ENCODE results near the gene RRP12.
A peak's percentile ranks its signal among the peaks of the same experiment; 100 is the strongest.
"Not testable (repeated sequence)": the region's sequence is repeated elsewhere in the genome, so short reads cannot be mapped to it uniquely, and the experiment has no call there.

The RRP12 gene

DNA sequence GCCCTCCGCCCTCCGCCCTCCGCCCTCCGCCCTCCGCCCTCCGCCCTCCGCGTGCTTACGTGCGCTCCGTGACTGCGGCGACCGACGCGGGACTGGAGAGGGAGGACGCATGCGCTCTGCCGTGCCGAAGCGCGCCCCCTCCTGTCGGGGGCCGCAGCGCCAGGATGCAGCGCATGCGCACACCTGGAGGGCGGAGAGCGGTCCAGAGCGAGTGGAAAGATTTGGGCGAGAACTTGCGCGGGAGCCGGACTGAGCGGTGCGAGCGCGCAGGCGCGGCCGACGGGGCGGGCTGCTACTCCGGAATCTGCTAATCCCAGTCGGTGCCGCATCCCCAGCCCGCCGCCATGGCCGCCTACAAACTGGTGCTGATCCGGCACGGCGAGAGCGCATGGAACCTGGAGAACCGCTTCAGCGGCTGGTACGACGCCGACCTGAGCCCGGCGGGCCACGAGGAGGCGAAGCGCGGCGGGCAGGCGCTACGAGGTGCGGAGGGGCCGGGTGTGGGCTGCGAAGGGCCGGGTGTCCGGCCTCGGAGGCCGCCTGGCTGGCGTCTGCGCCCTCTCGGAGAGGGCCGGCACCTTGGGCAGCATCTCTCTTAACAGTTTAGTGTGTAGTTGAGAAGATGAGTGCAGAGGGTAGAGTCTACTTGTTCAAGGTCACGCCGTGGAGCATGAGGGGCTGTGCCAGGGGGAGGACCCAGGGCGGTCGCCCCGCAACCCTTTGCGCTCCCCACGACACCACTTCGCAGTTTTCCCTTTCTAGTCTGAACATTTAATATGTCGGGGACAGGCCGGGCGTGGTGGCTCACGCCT lies 25.0 kb upstream of the RRP12 start, which contains the start of gene PGAM1:
PGAM1 (plus strand) TSS at position 228 of the 812 bp plus-strand sequence; CDS start at position 345, 117 bp downstream.
- Mint-ChIP-seq H3K4me1 (peaks cover 30% of the 10 kb centered on the region), H3K4me3 (peak within 1 kb of the TSS; percentile 85), H3K27me3 (no peaks in the 10 kb centered on the region), H3K27ac (peak within 1 kb of the TSS; percentile 92), H3K9me3 (no peaks in the 10 kb centered on the region), H3K36me3 (no peaks in the 10 kb centered on the region)
- peak; percentile 96 for ATAC-seq

DNA sequence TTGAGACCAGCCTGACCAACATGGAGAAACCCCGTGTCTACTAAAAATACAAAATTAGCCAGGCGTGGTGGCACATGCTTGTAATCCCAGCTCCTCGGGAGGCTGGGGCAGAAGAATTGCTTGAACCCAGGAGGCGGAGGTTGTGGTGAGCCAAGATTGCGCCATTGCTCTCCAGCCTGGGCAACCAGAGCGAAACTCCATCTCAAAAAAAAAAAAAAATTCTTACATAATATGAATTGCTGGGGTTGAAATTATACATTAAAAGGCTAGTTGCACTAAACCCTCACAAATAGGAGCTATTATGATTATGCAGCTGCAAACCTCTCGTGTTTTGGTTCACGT lies 22.6 kb upstream of the RRP12 start:
- not testable (repeated sequence) for H3K36me3 Mint-ChIP-seq, H3K9me3 Mint-ChIP-seq, ATAC-seq, H3K27me3 Mint-ChIP-seq, H3K4me3 Mint-ChIP-seq
- Mint-ChIP-seq H3K27ac (peak overlapping the region; percentile 81), H3K4me1 (peaks cover 35% of the 10 kb centered on the region)

DNA sequence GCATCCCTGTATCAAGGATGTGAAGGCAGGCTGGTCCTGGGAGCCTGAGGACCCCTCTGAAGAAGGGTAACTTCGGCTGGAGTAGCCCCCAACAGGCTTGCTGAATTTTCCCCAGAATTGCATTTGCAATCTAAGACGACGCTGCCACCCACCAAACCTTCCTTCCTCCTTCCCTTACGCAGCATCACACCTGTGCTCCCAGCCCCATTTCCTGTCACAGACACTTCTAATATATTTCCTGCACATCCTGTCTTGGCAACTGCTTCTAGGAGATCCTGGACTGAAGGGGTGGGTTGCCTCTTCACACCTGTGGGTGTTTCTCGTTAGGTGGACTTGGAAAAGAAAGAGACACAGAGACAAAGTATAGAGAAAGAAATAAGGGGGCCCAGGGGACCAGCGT lies 15.4 kb upstream of the RRP12 start:
- Mint-ChIP-seq H3K9me3 (no peaks in the 10 kb centered on the region), H3K27me3 (no peaks in the 10 kb centered on the region), H3K4me3 (no peak overlapping the region), H3K36me3 (no peaks in the 10 kb centered on the region), H3K4me1 (peaks cover 40% of the 10 kb centered on the region), H3K27ac (peak overlapping the region; percentile 31)
- ATAC-seq = no peak

DNA sequence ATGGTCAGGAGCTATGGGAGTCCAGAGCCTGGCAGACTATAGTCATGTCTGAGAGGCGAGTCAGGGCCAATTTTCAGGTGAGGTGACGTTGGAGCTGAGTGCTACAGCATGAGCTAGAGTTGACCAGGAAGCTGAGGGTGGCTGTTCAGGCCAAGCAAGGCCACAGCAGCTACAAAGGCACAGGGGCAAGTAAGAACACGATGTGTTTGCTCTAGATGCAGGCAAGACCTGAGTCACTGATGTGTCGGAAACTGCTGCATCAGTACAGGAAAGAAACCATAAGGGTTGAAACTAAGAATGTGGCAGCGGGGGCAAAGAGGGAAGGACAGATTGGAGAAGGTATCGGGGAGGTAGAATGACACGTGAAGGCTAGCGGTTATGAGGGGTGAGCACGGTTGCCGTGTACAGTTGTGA lies 11.8 kb upstream of the RRP12 start:
- no peaks in the 10 kb centered on the region for H3K9me3 Mint-ChIP-seq
- H3K4me1 Mint-ChIP-seq = peaks cover 21% of the 10 kb centered on the region
- no peaks in the 10 kb centered on the region for H3K36me3 Mint-ChIP-seq
- no peak overlapping the region for H3K27ac Mint-ChIP-seq
- no peaks in the 10 kb centered on the region for H3K27me3 Mint-ChIP-seq
- ATAC-seq = no peak
- H3K4me3 Mint-ChIP-seq = no peak overlapping the region

DNA sequence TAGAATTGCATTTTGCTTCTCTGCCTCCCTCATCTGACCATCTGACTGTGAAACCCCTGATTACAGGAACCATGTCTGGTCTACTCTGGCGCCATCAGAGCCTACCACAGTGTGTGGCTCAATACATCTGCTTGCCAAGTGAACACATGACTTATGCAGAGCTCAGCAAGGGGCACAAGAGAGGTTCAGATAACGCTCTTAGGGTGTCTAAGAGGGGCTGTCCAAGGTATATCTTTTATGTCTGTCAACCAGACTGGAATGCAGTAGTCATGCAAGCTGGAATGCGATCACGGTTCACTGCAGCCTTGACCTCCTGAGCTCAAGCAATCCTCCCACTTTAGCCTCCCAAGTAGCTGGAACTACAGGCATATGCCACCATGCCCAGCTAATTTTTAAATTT lies 10.3 kb upstream of the RRP12 start:
- no peak for ATAC-seq
- no peaks in the 10 kb centered on the region for H3K36me3 Mint-ChIP-seq
- no peaks in the 10 kb centered on the region for H3K9me3 Mint-ChIP-seq
- H3K4me3 Mint-ChIP-seq = no peak overlapping the region
- no peaks in the 10 kb centered on the region for H3K27me3 Mint-ChIP-seq
- H3K4me1 Mint-ChIP-seq = peaks cover 15% of the 10 kb centered on the region
- H3K27ac Mint-ChIP-seq = no peak overlapping the region

DNA sequence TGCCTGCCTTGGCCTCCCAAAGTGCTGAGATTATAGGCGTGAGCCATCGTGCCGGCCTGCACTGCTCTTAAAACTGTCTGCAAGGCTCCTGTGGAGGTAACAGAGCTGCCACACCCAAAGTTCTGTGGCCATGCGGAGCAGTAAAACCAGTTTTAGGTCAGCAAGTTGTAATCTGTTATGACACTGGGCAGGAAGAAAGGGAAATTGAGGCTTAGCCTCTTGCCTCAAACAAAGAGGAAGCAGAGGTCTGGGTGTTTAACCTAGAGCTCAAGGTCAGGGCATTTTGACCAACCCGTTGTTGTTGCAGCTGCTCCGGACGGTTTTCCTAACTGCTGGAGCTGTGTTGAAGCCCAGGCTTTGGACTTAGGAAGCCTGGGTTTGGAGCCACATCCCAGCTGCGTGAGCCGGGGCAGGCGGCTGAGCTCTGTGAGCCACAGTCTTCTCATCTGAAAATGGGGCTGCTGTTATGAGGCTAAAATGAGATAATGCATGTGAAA lies 7.4 kb upstream of the RRP12 start:
- no peak for ATAC-seq
- Mint-ChIP-seq H3K4me1 (peaks cover 11% of the 10 kb centered on the region), H3K9me3 (no peaks in the 10 kb centered on the region), H3K27me3 (no peaks in the 10 kb centered on the region), H3K27ac (no peak overlapping the region), H3K4me3 (no peak overlapping the region), H3K36me3 (no peaks in the 10 kb centered on the region)

DNA sequence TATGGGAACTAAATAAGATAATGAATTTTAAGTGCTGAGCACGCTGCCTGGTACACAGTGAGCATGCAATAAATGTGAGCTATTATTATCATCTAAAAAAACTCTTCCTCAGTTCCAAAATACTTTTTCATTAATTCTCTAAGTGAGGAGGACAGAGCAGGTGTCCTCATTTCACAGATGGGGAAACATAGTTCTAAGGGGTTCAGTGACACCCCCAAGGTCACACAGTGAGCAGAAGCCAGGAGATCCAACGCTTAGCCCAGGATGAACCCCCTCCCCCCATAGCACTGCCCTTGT lies 6.8 kb upstream of the RRP12 start:
- H3K27ac Mint-ChIP-seq = no peak overlapping the region

DNA sequence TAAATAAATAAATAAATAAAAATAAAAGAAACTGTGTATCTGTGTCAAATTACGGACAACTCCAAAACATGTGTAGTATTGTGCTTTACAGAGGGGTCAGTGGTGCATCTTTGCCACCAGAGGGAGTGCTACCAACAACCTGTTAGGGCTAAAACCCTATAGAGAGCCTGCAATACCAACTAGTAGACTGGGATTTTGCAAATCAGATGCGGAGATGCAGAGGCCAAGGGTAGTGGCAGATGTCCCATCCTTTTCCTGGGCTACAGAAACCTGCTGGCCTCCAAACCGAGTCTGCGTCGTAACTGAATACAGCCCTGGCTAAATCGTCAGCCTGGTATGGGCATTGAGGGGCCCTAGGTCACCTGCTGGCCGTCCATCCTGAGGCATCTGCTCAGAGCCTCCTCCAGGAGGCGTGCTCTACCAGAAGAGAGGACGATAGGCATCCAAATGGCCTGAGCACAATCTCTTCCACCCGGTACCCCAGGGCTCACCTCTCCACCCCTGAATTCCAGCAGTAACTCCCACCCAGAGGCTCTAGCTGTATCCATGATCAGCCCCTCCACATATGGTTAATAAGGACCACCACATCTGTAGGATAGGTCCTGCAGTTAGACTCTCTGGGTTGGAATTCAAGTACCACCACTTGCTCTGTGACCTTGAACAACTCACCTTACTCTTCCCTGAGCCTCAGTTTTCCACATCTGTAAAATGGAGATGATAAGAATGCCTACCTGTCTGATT lies 6.2 kb upstream of the RRP12 start:
- Mint-ChIP-seq H3K9me3 (no peaks in the 10 kb centered on the region), H3K27me3 (no peaks in the 10 kb centered on the region), H3K4me1 (peaks cover 10% of the 10 kb centered on the region), H3K36me3 (no peaks in the 10 kb centered on the region), H3K27ac (no peak overlapping the region), H3K4me3 (peak overlapping the region; percentile 41)
- ATAC-seq = peak; percentile 98

More for the DNA sequence above, 6.8 kb upstream of the RRP12 start:
- Mint-ChIP-seq H3K27me3 (no peaks in the 10 kb centered on the region), H3K4me3 (no peak overlapping the region), H3K9me3 (no peaks in the 10 kb centered on the region), H3K4me1 (peaks cover 10% of the 10 kb centered on the region), H3K36me3 (no peaks in the 10 kb centered on the region)
- ATAC-seq = no peak

DNA sequence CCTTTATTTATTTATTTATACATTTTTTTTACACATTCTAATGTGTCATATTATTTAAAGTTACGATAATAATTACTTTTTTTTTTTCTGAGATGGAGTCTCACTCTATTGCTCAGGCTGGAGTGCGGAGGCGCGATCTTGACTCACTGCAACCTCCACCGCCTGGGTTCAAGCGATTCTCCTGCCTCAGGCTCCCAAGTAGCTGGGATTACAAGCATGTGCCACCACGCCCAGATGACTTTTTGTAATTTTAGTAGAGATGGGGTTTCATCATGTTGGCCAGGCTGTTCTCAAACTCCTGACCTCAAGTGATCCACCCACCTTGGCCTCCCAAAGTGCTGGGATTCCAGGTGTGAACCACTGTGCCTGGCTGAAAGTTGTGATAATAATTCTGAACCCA lies 5.3 kb upstream of the RRP12 start:
- not testable (repeated sequence) for H3K27me3 Mint-ChIP-seq, H3K27ac Mint-ChIP-seq, H3K9me3 Mint-ChIP-seq, H3K4me3 Mint-ChIP-seq, ATAC-seq, H3K36me3 Mint-ChIP-seq
- H3K4me1 Mint-ChIP-seq = peaks cover 12% of the 10 kb centered on the region

DNA sequence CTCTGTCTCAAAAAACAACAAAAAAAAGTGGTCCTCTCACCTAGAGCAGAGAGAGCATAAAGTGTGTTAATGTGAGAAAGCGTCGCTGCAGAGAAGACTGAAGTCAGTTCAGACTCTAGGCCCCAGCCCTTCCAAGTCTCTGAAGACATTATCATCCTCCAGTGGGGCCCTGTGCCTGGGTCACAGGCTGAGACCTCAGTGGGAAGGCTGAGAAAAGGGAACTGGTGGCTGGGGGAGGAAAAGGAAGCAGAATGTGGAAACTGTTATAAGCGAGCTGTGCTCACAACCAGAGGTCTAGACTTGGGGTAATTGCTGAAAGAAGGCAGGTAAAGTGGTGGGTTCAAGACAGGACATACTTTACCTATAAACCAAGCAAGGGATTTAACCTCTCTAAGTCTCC lies 4.9 kb upstream of the RRP12 start:
- Mint-ChIP-seq H3K27ac (no peak overlapping the region), H3K9me3 (no peaks in the 10 kb centered on the region), H3K4me3 (no peak overlapping the region), H3K4me1 (peaks cover 16% of the 10 kb centered on the region), H3K27me3 (no peaks in the 10 kb centered on the region), H3K36me3 (no peaks in the 10 kb centered on the region)
- ATAC-seq = no peak

DNA sequence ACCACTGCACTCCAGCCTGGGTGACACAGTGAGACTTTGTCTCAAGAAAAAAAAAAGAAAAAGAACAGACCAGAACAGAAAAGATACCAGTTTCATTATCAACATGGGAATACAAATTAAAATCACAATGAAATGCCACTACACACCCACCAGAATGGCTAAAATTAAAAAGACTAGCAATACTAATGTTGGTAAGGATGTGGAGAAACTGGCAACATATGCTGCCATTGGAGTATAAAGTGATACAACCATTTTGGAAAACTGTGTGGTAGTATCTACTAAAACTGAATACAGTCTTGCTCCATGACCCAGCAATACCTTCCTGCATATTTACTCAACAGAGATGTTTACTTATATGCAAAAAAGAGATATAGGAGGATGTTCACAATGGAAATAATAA lies 2.9 kb upstream of the RRP12 start:
- H3K4me3 Mint-ChIP-seq = no peak overlapping the region
- H3K27ac Mint-ChIP-seq = no peak overlapping the region
- no peak for ATAC-seq
- H3K27me3 Mint-ChIP-seq = no peaks in the 10 kb centered on the region
- no peaks in the 10 kb centered on the region for H3K9me3 Mint-ChIP-seq
- H3K4me1 Mint-ChIP-seq = peaks cover 28% of the 10 kb centered on the region
- no peaks in the 10 kb centered on the region for H3K36me3 Mint-ChIP-seq

DNA sequence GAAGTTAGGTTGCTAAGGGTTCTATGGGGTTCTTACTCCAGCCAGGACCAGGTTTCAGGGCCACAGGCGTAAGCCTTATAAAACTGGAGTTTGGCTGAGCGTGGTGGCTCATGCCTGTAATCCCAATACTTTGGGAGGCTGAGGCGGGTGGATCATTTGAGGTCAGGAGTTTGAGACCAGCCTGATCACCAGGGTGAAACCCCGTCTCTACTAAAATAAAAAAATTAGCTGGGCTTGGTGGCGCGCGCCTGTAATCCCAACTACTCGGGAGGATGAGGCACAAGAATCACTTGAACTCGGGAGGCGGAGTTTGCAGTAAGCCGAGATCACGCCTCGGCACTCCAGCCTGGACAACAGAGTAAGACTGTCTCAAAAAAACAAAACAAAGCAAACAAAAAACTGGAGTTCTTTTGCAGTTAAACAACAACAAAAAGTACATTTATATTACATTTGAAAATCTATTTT lies 347 bp upstream of the RRP12 start:
- peak overlapping the region; percentile 98 for H3K4me3 Mint-ChIP-seq
- peak overlapping the region; percentile 96 for H3K27ac Mint-ChIP-seq
- H3K36me3 Mint-ChIP-seq = no peaks in the 10 kb centered on the region
- no peak for ATAC-seq
- H3K9me3 Mint-ChIP-seq = no peaks in the 10 kb centered on the region
- H3K27me3 Mint-ChIP-seq = no peaks in the 10 kb centered on the region
- H3K4me1 Mint-ChIP-seq = peaks cover 22% of the 10 kb centered on the region

DNA sequence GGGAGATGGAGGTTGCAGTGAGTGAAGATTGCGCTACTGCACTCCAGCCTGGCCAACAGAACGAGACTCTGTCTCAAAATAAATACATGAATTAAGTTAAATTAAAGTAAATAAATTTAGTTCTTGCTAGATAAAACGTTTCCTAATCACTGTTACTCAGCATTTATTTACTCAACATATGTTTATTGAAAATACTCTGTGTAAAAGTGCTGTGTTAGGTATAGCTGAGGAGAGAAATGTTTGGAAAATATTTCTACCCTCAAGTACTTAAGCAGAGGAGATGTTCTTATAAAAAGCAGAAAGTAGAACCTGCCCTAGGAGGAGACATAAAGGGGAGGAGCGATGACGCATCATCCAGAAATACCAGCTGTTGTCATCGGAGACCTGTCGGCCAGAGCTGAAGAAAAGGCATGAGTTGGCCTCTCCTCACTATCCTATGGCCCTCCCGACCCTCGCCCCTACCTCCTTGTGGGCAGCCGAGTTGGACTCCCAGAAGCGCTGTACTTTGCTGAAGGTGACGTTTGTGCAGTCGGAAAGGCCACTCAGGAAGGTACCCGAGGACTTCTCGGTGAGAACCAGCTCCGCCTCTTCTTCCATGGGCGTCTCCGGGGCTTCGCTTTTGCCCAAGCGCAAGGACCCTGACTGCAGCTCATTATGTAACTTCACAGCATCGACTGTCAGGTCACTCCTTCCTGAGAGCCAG lies 1.1 kb downstream of the RRP12 start:
- Mint-ChIP-seq H3K9me3 (no peaks in the 10 kb centered on the region), H3K4me1 (peaks cover 18% of the 10 kb centered on the region), H3K36me3 (peaks cover 8% of the 10 kb centered on the region), H3K4me3 (peak overlapping the region; percentile 98), H3K27ac (peak overlapping the region; percentile 96), H3K27me3 (no peaks in the 10 kb centered on the region)
- ATAC-seq = no peak

DNA sequence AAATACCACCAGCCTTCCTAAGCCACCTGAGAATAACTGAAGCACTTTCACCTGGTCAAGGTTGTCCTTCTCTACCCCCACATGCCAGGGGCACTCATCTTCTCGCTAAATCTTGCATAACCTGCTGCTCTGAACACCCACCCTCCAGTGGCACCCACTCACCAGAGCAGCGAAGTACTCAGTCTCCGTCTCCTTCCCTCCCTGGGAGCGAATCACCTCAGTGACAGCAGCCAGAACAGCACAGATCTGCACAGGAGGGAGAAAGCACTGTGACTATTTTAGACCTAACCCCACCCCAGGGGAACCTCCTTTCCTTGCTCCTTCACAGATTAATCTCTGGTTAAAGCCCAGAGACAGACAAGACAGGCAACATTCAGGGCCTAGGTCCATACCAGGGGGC lies 5.1 kb downstream of the RRP12 start:
- H3K36me3 Mint-ChIP-seq = peaks cover 21% of the 10 kb centered on the region
- no peaks in the 10 kb centered on the region for H3K9me3 Mint-ChIP-seq
- H3K27me3 Mint-ChIP-seq = no peaks in the 10 kb centered on the region
- H3K4me3 Mint-ChIP-seq = no peak overlapping the region
- H3K27ac Mint-ChIP-seq = no peak overlapping the region
- peaks cover 12% of the 10 kb centered on the region for H3K4me1 Mint-ChIP-seq
- ATAC-seq = no peak

DNA sequence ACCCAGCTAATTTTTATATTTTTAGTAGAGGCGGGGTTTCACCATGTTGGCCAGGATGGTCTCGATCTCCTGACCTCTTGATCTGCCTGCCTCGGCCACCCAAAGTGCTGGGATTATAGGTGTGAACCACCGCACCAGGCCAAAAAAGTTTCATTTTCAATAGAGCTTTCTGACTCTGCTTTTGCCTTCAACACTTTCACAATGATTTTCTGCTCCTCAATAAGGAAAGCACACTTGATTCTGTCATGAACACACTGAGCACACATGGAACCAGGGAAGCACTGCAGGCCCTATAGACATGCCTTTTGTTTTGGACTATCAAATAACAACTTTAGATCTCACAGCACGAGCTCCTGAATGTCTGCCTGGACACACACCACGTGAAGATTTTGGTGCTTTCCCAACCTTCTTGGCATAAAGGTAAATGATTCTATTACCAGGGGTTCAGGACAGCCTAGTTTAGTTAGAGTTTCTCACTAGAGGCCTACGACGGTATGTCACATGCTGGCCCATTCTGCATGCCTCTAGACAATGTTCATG lies 8.0 kb downstream of the RRP12 start:
- Mint-ChIP-seq H3K27me3 (no peaks in the 10 kb centered on the region), H3K4me1 (no peaks in the 10 kb centered on the region), H3K36me3 (peaks cover 38% of the 10 kb centered on the region), H3K4me3 (no peak overlapping the region), H3K9me3 (no peaks in the 10 kb centered on the region), H3K27ac (no peak overlapping the region)
- ATAC-seq = no peak
